HepG2 (cell line): ENCODE results near the gene UBE2U.

Experiments used
- CTCF ChIP-seq: sonication (generic); formaldehyde crosslinking; IDR thresholded peaks from 2 replicates; pipeline ENCODE4 v1.5.0; 2020; ENCODE audit warnings: mild to moderate bottlenecking, missing genetic modification reagents, moderate library complexity
- FIP1L1 ChIP-seq: fragments of 200-400 bp; formaldehyde crosslinking; IDR thresholded peaks from 2 replicates; pipeline ENCODE4 v1.6.1; 2018; ENCODE audit warnings: low read depth, mild to moderate bottlenecking, low read length, moderate library complexity, borderline replicate concordance; ENCODE audit not compliant: insufficient read depth
- FOXJ3 ChIP-seq: sonication (generic); formaldehyde crosslinking; IDR thresholded peaks from 2 replicates; pipeline ENCODE4 v1.4.0; 2020; ENCODE audit warnings: missing genetic modification reagents, mild to moderate bottlenecking, borderline replicate concordance
- FOXK2 ChIP-seq: fragments of 450-650 bp; IDR thresholded peaks from 2 replicates; pipeline ENCODE4 v1.6.1; 2016
- HNF4G ChIP-seq, 2 experiments: sonication (generic) in 1 of 2; formaldehyde crosslinking in 1 of 2; IDR thresholded peaks; 2 replicates each; pipeline versions ENCODE4 v1.4.0 to v1.6.1; 2011 to 2020; ENCODE audit warnings: borderline replicate concordance in 2 of 2, low read depth in 2 of 2, mild to moderate bottlenecking in 2 of 2, low read length in 1 of 2, missing genetic modification reagents in 1 of 2, moderate library complexity in 1 of 2
- TEAD3 ChIP-seq: optimal IDR thresholded peaks from 2 replicates; pipeline ENCODE3; 2016; ENCODE audit warnings: borderline replicate concordance
- ZBTB7B ChIP-seq: sonication (generic); formaldehyde crosslinking; IDR thresholded peaks from 2 replicates; pipeline ENCODE4 v1.4.0; 2020; ENCODE audit warnings: missing genetic modification reagents
- ZNF709 ChIP-seq: sonication (generic); formaldehyde crosslinking; IDR thresholded peaks from 2 replicates; pipeline ENCODE4 v1.5.0; 2020; ENCODE audit warnings: mild to moderate bottlenecking, missing genetic modification reagents

- TF ChIP-seq ZBTB7B (CRISPR knock-in tag) (no peak), FOXJ3 (CRISPR knock-in tag) (no peak), ZNF709 (CRISPR knock-in tag) (no peak), CTCF (CRISPR knock-in tag) (no peak), TEAD3 (CRISPR knock-in tag) (no peak), HNF4G (IDR thresholded peaks at IDR 0.05; ENCODE audit: borderline replicate concordance, low read depth, low read length) (no peak), HNF4G (CRISPR knock-in tag; IDR thresholded peaks at IDR 0.05; ENCODE audit: borderline replicate concordance, low read depth) (no peak), FIP1L1 (no peak), FOXK2 (no peak)
Measured at GRCh38 chr1:64309431-64309831, 106.0 kb downstream of the UBE2U start.
